Mucosa of descending colon (tissue), 3 donors: ENCODE measurements around the gene STPG2. TPM values are rescaled to one million over a fixed set of nuclear protein-coding genes. Genes with fewer than 3 reads are reported as not detected.

Experiments
- ATAC-seq: fragments of 200-7000 bp; cut with Tn5 transposase; one replicate; pipeline ENCODE4 v1.9.1; 2020; ENCODE audit warnings: mild to moderate bottlenecking, moderate library complexity
- DNase-seq, 3 donors: peaks; one replicate each; pipeline ENCODE4 v3.0.0-alpha.2; 2020
- H3K36me3 ChIP-seq: fragments of 200-600 bp; one replicate; pipeline ENCODE4 v1.8.0; 2021; ENCODE audit warnings: low read depth, mild to moderate bottlenecking
- H3K4me1 ChIP-seq: fragments of 200-600 bp; one replicate; pipeline ENCODE4 v1.8.0; 2021; ENCODE audit warnings: low read depth, mild to moderate bottlenecking
- H3K4me3 ChIP-seq: fragments of 200-600 bp; one replicate; pipeline ENCODE4 v1.8.0; 2021; ENCODE audit warnings: mild to moderate bottlenecking
- H3K9me3 ChIP-seq: fragments of 200-600 bp; one replicate; pipeline ENCODE4 v1.8.0; 2021; ENCODE audit warnings: mild to moderate bottlenecking
- intact Hi-C, 2 donors: fragments of 100-400 bp; cut with DNase I in 1 of 2; cut with micrococcal nuclease in 1 of 2; formaldehyde crosslinking; loops; one replicate each; pipeline versions ENCODE4 v1.11.0 to v1.11.1; 2022; cut with DNase I, micrococcal nuclease
- total RNA-seq, 3 donors: library from RNA; stranded (reverse); fragmentation: NEBNext Ultra II Directional in 2 of 3; extraction: Animal tissue kit (Norgen Biotek cat#: 25700) in 2 of 3; gene quantifications; one replicate each; pipeline versions ENCODE4 v1.2.1 to v1.2.4, GENCODE V29; 2021 to 2023
- TF ChIP-seq, protein P1 (sequence below): fragments of 200-600 bp; IDR thresholded peaks from one replicate; pipeline ENCODE4 v1.8.0; 2022; ENCODE audit warnings: antibody characterized with exemption, mild to moderate bottlenecking
- donor health status: DM: no; HTN: no; CAD: no; lungs with moderate emphysema.
- donor health status: DM: no; HTN: no; CAD: no.
- donor health status: DM: no; HTN: yes; CAD: no.

The STPG2 gene
- total RNA-seq, 3 donors from 2014 or later, result 0.17 to 1.3 (median 0.41) TPM

DNA sequence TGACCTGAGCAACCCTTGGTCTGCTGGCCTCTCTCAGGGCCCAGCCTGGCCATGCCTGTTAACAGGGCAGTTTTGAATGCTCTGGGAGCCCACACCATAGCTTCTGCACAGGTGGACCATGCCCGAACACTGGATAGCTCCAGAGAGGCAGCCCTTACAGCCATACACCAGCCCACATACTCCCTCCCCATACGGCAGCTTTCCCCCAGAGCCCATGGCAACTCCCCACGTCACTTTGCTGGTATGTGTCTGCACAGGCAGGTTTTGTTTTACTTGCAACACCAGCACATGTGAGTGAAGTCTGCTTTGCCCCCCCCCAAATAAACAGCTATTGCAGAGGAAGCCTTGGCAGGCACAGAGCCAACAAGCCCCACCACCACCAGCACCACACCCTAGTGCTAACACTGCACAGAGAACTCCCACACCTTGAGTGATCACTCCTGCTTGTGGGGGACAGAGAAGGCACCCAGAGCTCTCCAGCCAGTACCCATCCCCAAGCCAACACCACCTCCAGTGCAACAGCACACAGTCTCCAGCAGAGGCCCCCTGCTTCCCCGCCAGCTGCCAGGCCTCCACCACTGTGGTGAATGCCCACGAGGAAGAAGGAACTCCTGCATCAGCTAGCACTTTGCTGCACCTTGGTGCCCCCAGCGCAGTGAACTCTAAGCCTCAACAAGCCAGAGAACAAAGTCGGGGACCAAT is 87.3 kb downstream of the STPG2 start:
- no peak for DNase-seq
- H3K4me3 ChIP-seq, result no peak overlapping the region
- peaks cover 8% of the 10 kb centered on the region for H3K9me3 ChIP-seq
- H3K36me3 ChIP-seq, result no peaks in the 10 kb centered on the region
- no peak for ATAC-seq
- H3K4me1 ChIP-seq, result no peaks in the 10 kb centered on the region
- intact Hi-C loops, result no loop called here
- TF ChIP-seq, protein P1, sequence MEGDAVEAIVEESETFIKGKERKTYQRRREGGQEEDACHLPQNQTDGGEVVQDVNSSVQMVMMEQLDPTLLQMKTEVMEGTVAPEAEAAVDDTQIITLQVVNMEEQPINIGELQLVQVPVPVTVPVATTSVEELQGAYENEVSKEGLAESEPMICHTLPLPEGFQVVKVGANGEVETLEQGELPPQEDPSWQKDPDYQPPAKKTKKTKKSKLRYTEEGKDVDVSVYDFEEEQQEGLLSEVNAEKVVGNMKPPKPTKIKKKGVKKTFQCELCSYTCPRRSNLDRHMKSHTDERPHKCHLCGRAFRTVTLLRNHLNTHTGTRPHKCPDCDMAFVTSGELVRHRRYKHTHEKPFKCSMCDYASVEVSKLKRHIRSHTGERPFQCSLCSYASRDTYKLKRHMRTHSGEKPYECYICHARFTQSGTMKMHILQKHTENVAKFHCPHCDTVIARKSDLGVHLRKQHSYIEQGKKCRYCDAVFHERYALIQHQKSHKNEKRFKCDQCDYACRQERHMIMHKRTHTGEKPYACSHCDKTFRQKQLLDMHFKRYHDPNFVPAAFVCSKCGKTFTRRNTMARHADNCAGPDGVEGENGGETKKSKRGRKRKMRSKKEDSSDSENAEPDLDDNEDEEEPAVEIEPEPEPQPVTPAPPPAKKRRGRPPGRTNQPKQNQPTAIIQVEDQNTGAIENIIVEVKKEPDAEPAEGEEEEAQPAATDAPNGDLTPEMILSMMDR, result no peak

DNA sequence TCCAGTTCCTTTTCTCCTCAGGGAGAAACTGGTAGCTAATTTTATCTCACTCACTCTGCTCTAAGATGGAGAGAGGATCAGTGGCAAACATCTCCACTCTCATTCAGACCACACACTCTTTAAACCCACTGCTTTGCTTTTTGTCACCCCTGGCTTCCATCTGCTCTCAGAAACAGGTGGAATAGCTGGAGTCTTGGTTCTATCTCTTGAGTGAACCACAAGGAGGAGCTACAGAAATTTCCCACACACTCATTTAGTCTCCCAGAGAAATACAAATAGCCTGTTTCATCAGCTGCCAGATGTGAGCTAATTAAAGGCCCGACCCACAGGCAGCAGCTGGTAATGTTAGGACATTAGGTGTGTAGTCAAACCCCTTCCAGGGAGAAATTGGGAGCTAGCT is 96.6 kb downstream of the STPG2 start:
- H3K4me3 ChIP-seq, result no peak overlapping the region
- no peak for DNase-seq
- H3K4me1 ChIP-seq, result no peaks in the 10 kb centered on the region
- no peaks in the 10 kb centered on the region for H3K9me3 ChIP-seq
- ATAC-seq, result no peak
- intact Hi-C loops, result no loop called here
- TF ChIP-seq, protein P1, result no peak
- H3K36me3 ChIP-seq, result no peaks in the 10 kb centered on the region

DNA sequence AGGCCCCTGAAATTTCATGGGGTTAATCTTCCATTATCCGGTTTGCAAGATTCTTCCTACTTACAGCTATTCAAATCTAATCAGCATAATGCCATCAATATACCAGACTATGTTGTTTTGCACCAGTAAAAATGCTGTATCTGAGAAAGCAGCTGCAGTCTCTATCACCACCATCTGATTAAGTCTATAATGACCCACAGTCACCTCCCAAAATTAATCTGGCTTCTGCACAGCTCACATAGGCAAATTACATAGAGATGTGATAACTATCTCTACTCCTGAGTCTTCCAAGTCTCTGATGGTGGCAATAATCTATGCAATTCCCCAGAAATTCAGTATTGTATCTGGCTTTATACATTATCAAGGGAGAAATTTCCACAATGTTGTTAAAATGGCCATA is 113.2 kb downstream of the STPG2 start:
- no peaks in the 10 kb centered on the region for H3K4me1 ChIP-seq
- TF ChIP-seq, protein P1, result no peak
- no peak overlapping the region for H3K4me3 ChIP-seq
- no peak for DNase-seq
- H3K36me3 ChIP-seq, result no peaks in the 10 kb centered on the region
- H3K9me3 ChIP-seq, result peaks cover 7% of the 10 kb centered on the region
- no peak for ATAC-seq
- intact Hi-C loops, result no loop called here

DNA sequence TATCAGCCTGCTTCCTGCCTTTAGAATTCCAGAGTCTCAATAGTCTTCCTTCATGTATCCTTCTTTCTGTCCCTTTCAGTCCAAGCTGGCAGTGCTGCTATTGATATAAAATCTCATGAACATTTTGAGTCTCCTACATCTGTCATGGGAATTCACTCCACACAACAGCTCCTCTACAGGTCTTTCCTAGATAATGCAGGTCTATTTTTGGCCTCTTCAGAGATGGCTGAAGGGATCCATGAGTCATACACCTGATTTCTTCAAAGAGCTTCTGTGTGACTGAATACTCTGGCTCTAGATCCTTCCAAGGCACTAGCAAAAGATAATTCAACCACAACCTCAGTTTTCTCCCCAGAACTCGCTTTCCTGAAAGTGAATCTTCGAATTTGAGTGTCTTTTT is 115.4 kb downstream of the STPG2 start:
- peaks cover 19% of the 10 kb centered on the region for H3K9me3 ChIP-seq
- intact Hi-C loops, result no loop called here
- TF ChIP-seq, protein P1, result no peak
- ATAC-seq (no peak), DNase-seq (no peak)
- no peaks in the 10 kb centered on the region for H3K4me1 ChIP-seq
- H3K36me3 ChIP-seq, result no peaks in the 10 kb centered on the region
- no peak overlapping the region for H3K4me3 ChIP-seq

DNA sequence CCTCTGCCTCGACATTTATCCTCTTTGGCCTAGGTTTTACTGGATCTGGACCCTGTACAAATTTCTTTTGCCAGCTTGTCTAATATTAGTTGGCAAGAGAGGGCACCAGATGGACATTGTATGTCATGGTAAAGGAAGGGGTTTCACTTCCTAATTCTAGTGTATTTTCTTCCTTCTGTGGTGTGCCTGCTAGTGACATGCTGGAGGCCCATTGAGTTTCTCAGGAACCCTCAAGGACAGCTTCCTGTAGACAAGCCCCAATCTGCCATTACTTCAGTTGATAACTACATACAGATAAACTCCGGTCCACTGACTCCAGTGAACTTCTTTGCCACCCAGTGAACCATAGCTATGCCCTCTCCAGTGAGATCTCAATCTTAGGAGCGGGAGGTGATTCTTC is 116.9 kb downstream of the STPG2 start:
- H3K9me3 ChIP-seq, result peaks cover 19% of the 10 kb centered on the region
- intact Hi-C loops, result no loop called here

More for the DNA sequence above, 116.9 kb downstream of the STPG2 start:
- Histone ChIP-seq H3K4me3 (no peak overlapping the region), H3K4me1 (no peaks in the 10 kb centered on the region), H3K36me3 (no peaks in the 10 kb centered on the region)
- no peak for ATAC-seq
- TF ChIP-seq, protein P1, result no peak
- DNase-seq, result no peak
